Calu3 (cell line): ENCODE data around the gene CRELD2. TPM values are rescaled to one million over a fixed set of nuclear protein-coding genes. Genes with fewer than 3 reads are reported as not detected.

Experiments
- BruUV-seq: library from RNA; stranded (reverse); fragments of 400-500 nt; replicated peaks from 2 replicates; lab custom pipeline; 2021; lab: Mats Ljungman, UMichigan
- CTCF ChIA-PET: fragments of 300-600 bp; sonication (Branson Sonifier 250); formaldehyde crosslinking; loops from one replicate; lab custom pipeline; 2022; ENCODE audit warnings: antibody characterized with exemption; lab: Charles Lee
- DNase-seq: peaks from one replicate; pipeline ENCODE4 v3.0.0; 2022
- H3K27ac Mint-ChIP-seq: one replicate; pipeline ENCODE4 v1.8.0; 2022; ENCODE audit warnings: mixed read lengths; ENCODE audit not compliant: unreplicated experiment
- H3K27me3 Mint-ChIP-seq: one replicate; pipeline ENCODE4 v1.8.0; 2022; ENCODE audit warnings: mixed read lengths; ENCODE audit not compliant: unreplicated experiment
- H3K36me3 Mint-ChIP-seq: one replicate; pipeline ENCODE4 v1.8.0; 2022; ENCODE audit warnings: mild to moderate bottlenecking, moderate library complexity, mixed read lengths; ENCODE audit not compliant: insufficient read depth, unreplicated experiment
- H3K4me1 Mint-ChIP-seq: one replicate; pipeline ENCODE4 v1.8.0; 2022; ENCODE audit warnings: mild to moderate bottlenecking, low read depth, mixed read lengths; ENCODE audit not compliant: unreplicated experiment
- H3K4me3 Mint-ChIP-seq: one replicate; pipeline ENCODE4 v1.8.0; 2022; ENCODE audit warnings: mild to moderate bottlenecking, low read depth, moderate library complexity, mixed read lengths; ENCODE audit not compliant: unreplicated experiment
- H3K9me3 Mint-ChIP-seq: one replicate; pipeline ENCODE4 v1.8.0; 2022; ENCODE audit warnings: low read depth, mixed read lengths; ENCODE audit not compliant: unreplicated experiment
- CTCF ChIP-seq: fragments of 200-600 bp; IDR thresholded peaks from one replicate; pipeline ENCODE4 v1.8.0; 2022; ENCODE audit warnings: antibody characterized with exemption; ENCODE audit not compliant: unreplicated experiment
- intact Hi-C: fragments of 100-400 bp; cut with micrococcal nuclease; formaldehyde crosslinking; loops from one replicate; pipeline ENCODE4 v1.10.0; 2022; ENCODE audit not compliant: unreplicated experiment
- total RNA-seq: library from RNA; stranded (reverse); gene quantifications from 2 replicates; pipeline ENCODE4 v1.2.3, GENCODE V29; 2022

CRELD2 gene
- total RNA-seq, 1 experiment from 2014 or later: 64.6 TPM

GRCh38 chr22:49958366-49958921 lies 40.0 kb downstream of the CRELD2 start:
- TF ChIP-seq CTCF: no peak

GRCh38 chr22:49958931-49959781 lies 40.7 kb downstream of the CRELD2 start:
- no peaks in the 10 kb centered on the region for H3K9me3 Mint-ChIP-seq
- DNase-seq: no peak
- TF ChIP-seq CTCF: no peak
- no TSS peak for BruUV-seq
- no peaks in the 10 kb centered on the region for H3K27me3 Mint-ChIP-seq
- intact Hi-C loops: no loop called here
- peak overlapping the region; percentile 91 for H3K27ac Mint-ChIP-seq
- peaks cover 59% of the 10 kb centered on the region for H3K36me3 Mint-ChIP-seq
- peak overlapping the region; percentile 76 for H3K4me3 Mint-ChIP-seq
- peaks cover 36% of the 10 kb centered on the region for H3K4me1 Mint-ChIP-seq
- CTCF ChIA-PET: interaction anchor here (0.6 to 1.5 kb wide), 3 partner anchors 11 to 71 kb away, joined by 3 to 5 read pairs (median 3); no protein-coding TSS in a partner anchor

More at GRCh38 chr22:49958366-49958921, 40.0 kb downstream of the CRELD2 start:
- H3K27ac Mint-ChIP-seq: peak overlapping the region; percentile 91
- peak overlapping the region; percentile 76 for H3K4me3 Mint-ChIP-seq
- BruUV-seq: no TSS peak
- peaks cover 55% of the 10 kb centered on the region for H3K36me3 Mint-ChIP-seq
- intact Hi-C loops: no loop called here
- H3K4me1 Mint-ChIP-seq: peaks cover 29% of the 10 kb centered on the region
- CTCF ChIA-PET: no interaction called here
- no peaks in the 10 kb centered on the region for H3K27me3 Mint-ChIP-seq
- no peaks in the 10 kb centered on the region for H3K9me3 Mint-ChIP-seq
- no peak for DNase-seq

GRCh38 chr22:49959782-49960158 lies 41.3 kb downstream of the CRELD2 start:
- Mint-ChIP-seq H3K27me3 (no peaks in the 10 kb centered on the region), H3K4me1 (peaks cover 36% of the 10 kb centered on the region), H3K36me3 (peaks cover 65% of the 10 kb centered on the region), H3K27ac (peak overlapping the region; percentile 91), H3K9me3 (no peaks in the 10 kb centered on the region), H3K4me3 (peak overlapping the region; percentile 76)
- DNase-seq: peak; percentile 68
- CTCF ChIA-PET: interaction anchor here (0.6 to 1.5 kb wide), 4 partner anchors 12 to 71 kb away, joined by 3 to 5 read pairs (median 4); no protein-coding TSS in a partner anchor
- TF ChIP-seq CTCF: no peak
- intact Hi-C loops: no loop called here
- TSS peak; percentile 92 for BruUV-seq

GRCh38 chr22:49960159-49961004 lies 41.9 kb downstream of the CRELD2 start, which contains the start of gene PIM3:
PIM3 (plus strand) TSS chr22:49960772; CDS start chr22:49960948, 176 bp downstream.
- peaks cover 71% of the 10 kb centered on the region for H3K36me3 Mint-ChIP-seq
- no peaks in the 10 kb centered on the region for H3K9me3 Mint-ChIP-seq
- H3K27ac Mint-ChIP-seq: peak within 1 kb of the TSS; percentile 91
- DNase-seq: peak; percentile 95
- H3K4me1 Mint-ChIP-seq: peaks cover 36% of the 10 kb centered on the region
- H3K27me3 Mint-ChIP-seq: no peaks in the 10 kb centered on the region
- BruUV-seq: no TSS peak
- H3K4me3 Mint-ChIP-seq: peak within 1 kb of the TSS; percentile 93
- CTCF ChIA-PET: interaction anchor here (0.6 to 1.5 kb wide), 4 partner anchors 12 to 70 kb away, joined by 3 to 5 read pairs (median 4); no protein-coding TSS in a partner anchor
- no peak for TF ChIP-seq CTCF
- intact Hi-C loops: no loop called here
